Stimulated activated effector memory CD8-positive, alpha-beta T cell treated with anti-CD3 and anti-CD28 coated beads, Interleukin-12 subunit alpha, Interleukin-12 subunit beta, amount 100 ng/mL, for 72 hours (primary cell): ENCODE measurements around the gene MYO5B.
A peak's percentile ranks its signal among the peaks of the same experiment; 100 is the strongest.
"Not testable (repeated sequence)": the region's sequence is repeated elsewhere in the genome, so short reads cannot be mapped to it uniquely, and the experiment has no call there.

ENCODE experiments used
- ATAC-seq: fragments of 150-1000 bp; cut with Tn5 transposase; 2 replicates; pipeline ENCODE4 v1.10.0; 2021
- DNase-seq, 2 donors: peaks; one replicate each; pipeline ENCODE4 v3.0.0; 2021 to 2022; ENCODE audit warnings: low spot score in 2 of 2
- H3K27ac Mint-ChIP-seq: one replicate; pipeline ENCODE4 v1.8.0; 2022; ENCODE audit warnings: mild to moderate bottlenecking, mixed read lengths
- H3K36me3 Mint-ChIP-seq: one replicate; pipeline ENCODE4 v1.8.0; 2022; ENCODE audit warnings: mild to moderate bottlenecking, mixed read lengths
- H3K4me1 Mint-ChIP-seq: one replicate; pipeline ENCODE4 v1.8.0; 2022; ENCODE audit warnings: mixed read lengths
- H3K4me3 Mint-ChIP-seq: one replicate; pipeline ENCODE4 v1.8.0; 2022; ENCODE audit warnings: mild to moderate bottlenecking, mixed read lengths
- H3K9me3 Mint-ChIP-seq: one replicate; pipeline ENCODE4 v1.8.0; 2022; ENCODE audit warnings: mixed read lengths

The MYO5B gene

GRCh38 chr18:49837316-49837835 lies 357.6 kb downstream of the MYO5B start:
- not testable (repeated sequence) for H3K9me3 Mint-ChIP-seq, H3K27ac Mint-ChIP-seq, ATAC-seq, H3K36me3 Mint-ChIP-seq, H3K4me3 Mint-ChIP-seq, H3K4me1 Mint-ChIP-seq, DNase-seq

GRCh38 chr18:49835405-49835804 lies 359.5 kb downstream of the MYO5B start:
- Mint-ChIP-seq H3K4me3 (no peak overlapping the region), H3K4me1 (no peaks in the 10 kb centered on the region), H3K9me3 (no peaks in the 10 kb centered on the region), H3K36me3 (no peaks in the 10 kb centered on the region), H3K27ac (no peak overlapping the region)
- DNase-seq (no peak), ATAC-seq (no peak)

GRCh38 chr18:49834258-49834657 lies 360.7 kb downstream of the MYO5B start:
- DNase-seq (no peak), ATAC-seq (no peak)
- H3K36me3 Mint-ChIP-seq, result no peaks in the 10 kb centered on the region
- H3K4me3 Mint-ChIP-seq, result no peak overlapping the region
- no peak overlapping the region for H3K27ac Mint-ChIP-seq
- no peaks in the 10 kb centered on the region for H3K9me3 Mint-ChIP-seq
- H3K4me1 Mint-ChIP-seq, result no peaks in the 10 kb centered on the region

GRCh38 chr18:49833814-49834213 lies 361.1 kb downstream of the MYO5B start:
- no peak for DNase-seq
- Mint-ChIP-seq H3K4me3 (no peak overlapping the region), H3K9me3 (no peaks in the 10 kb centered on the region), H3K4me1 (no peaks in the 10 kb centered on the region), H3K27ac (no peak overlapping the region), H3K36me3 (no peaks in the 10 kb centered on the region)
- no peak for ATAC-seq

- no peak for ATAC-seq
- H3K4me3 Mint-ChIP-seq, result no peak overlapping the region
- no peaks in the 10 kb centered on the region for H3K4me1 Mint-ChIP-seq
- H3K9me3 Mint-ChIP-seq, result peaks cover 4% of the 10 kb centered on the region
- peak overlapping the region; percentile 37 for H3K27ac Mint-ChIP-seq
- DNase-seq, result no peak
- no peaks in the 10 kb centered on the region for H3K36me3 Mint-ChIP-seq
Observed at GRCh38 chr18:49832221-49832647, 362.7 kb downstream of the MYO5B start.

- H3K27ac Mint-ChIP-seq, result no peak overlapping the region
- peaks cover 5% of the 10 kb centered on the region for H3K4me1 Mint-ChIP-seq
- ATAC-seq (no peak), DNase-seq (no peak)
- no peaks in the 10 kb centered on the region for H3K36me3 Mint-ChIP-seq
- peaks cover 4% of the 10 kb centered on the region for H3K9me3 Mint-ChIP-seq
- H3K4me3 Mint-ChIP-seq, result no peak overlapping the region
Observed at GRCh38 chr18:49827996-49828395, 367.0 kb downstream of the MYO5B start.

- peak overlapping the region; percentile 72 for H3K27ac Mint-ChIP-seq
- peak; percentile 23 to 66 for DNase-seq
- peaks cover 13% of the 10 kb centered on the region for H3K36me3 Mint-ChIP-seq
- no peaks in the 10 kb centered on the region for H3K9me3 Mint-ChIP-seq
- ATAC-seq, result peak; percentile 90
- H3K4me3 Mint-ChIP-seq, result peak overlapping the region; percentile 40
- peaks cover 62% of the 10 kb centered on the region for H3K4me1 Mint-ChIP-seq
Observed at GRCh38 chr18:49819823-49820671, 374.9 kb downstream of the MYO5B start.

GRCh38 chr18:49819071-49819662 lies 375.8 kb downstream of the MYO5B start:
- DNase-seq (no peak), ATAC-seq (no peak)
- Mint-ChIP-seq H3K9me3 (no peaks in the 10 kb centered on the region), H3K36me3 (peaks cover 21% of the 10 kb centered on the region), H3K4me1 (peaks cover 64% of the 10 kb centered on the region), H3K27ac (peak overlapping the region; percentile 72), H3K4me3 (peak overlapping the region; percentile 40)

- peak overlapping the region; percentile 40 for H3K4me3 Mint-ChIP-seq
- no peaks in the 10 kb centered on the region for H3K9me3 Mint-ChIP-seq
- H3K27ac Mint-ChIP-seq, result no peak overlapping the region
- H3K4me1 Mint-ChIP-seq, result peaks cover 66% of the 10 kb centered on the region
- DNase-seq (no peak), ATAC-seq (no peak)
- peaks cover 30% of the 10 kb centered on the region for H3K36me3 Mint-ChIP-seq
Observed at GRCh38 chr18:49817947-49818346, 377.0 kb downstream of the MYO5B start.

- H3K4me1 Mint-ChIP-seq, result peaks cover 77% of the 10 kb centered on the region
- H3K27ac Mint-ChIP-seq, result no peak overlapping the region
- H3K4me3 Mint-ChIP-seq, result peak overlapping the region; percentile 89
- peaks cover 34% of the 10 kb centered on the region for H3K36me3 Mint-ChIP-seq
- H3K9me3 Mint-ChIP-seq, result no peaks in the 10 kb centered on the region
- no peak for DNase-seq
- no peak for ATAC-seq
Observed at GRCh38 chr18:49815927-49816326, 379.0 kb downstream of the MYO5B start.

- peaks cover 34% of the 10 kb centered on the region for H3K36me3 Mint-ChIP-seq
- peaks cover 60% of the 10 kb centered on the region for H3K4me1 Mint-ChIP-seq
- ATAC-seq, result peak; percentile 84
- peak overlapping the region; percentile 89 for H3K4me3 Mint-ChIP-seq
- DNase-seq, result peak; percentile 60 to 86
- H3K27ac Mint-ChIP-seq, result peak overlapping the region; percentile 99
- H3K9me3 Mint-ChIP-seq, result peaks cover 3% of the 10 kb centered on the region
Observed at GRCh38 chr18:49814147-49814499, 380.8 kb downstream of the MYO5B start.

- Mint-ChIP-seq H3K4me1 (peaks cover 54% of the 10 kb centered on the region), H3K27ac (peak within 1 kb of the TSS; percentile 99), H3K4me3 (peak within 1 kb of the TSS; percentile 89), H3K9me3 (peaks cover 3% of the 10 kb centered on the region), H3K36me3 (peaks cover 34% of the 10 kb centered on the region)
- ATAC-seq (peak; percentile 94), DNase-seq (peak; percentile 80 to 91)
Observed at GRCh38 chr18:49813319-49814146, 381.4 kb downstream of the MYO5B start, which contains the start of gene ACAA2. TSS of gene ACAA2 (minus strand) at chr18:49813533. CDS start at chr18:49813484, 49 bp downstream.

- Mint-ChIP-seq H3K36me3 (peaks cover 31% of the 10 kb centered on the region), H3K4me3 (peak overlapping the region; percentile 89), H3K27ac (peak overlapping the region; percentile 99), H3K4me1 (peaks cover 48% of the 10 kb centered on the region), H3K9me3 (peaks cover 3% of the 10 kb centered on the region)
- ATAC-seq (peak; percentile 0), DNase-seq (no peak)
Observed at GRCh38 chr18:49813069-49813318, 382.0 kb downstream of the MYO5B start.

- Mint-ChIP-seq H3K9me3 (peaks cover 3% of the 10 kb centered on the region), H3K4me1 (peaks cover 43% of the 10 kb centered on the region), H3K4me3 (peak overlapping the region; percentile 89), H3K27ac (peak overlapping the region; percentile 99), H3K36me3 (peaks cover 26% of the 10 kb centered on the region)
- DNase-seq, result no peak
- ATAC-seq, result no peak
Observed at GRCh38 chr18:49812286-49813068, 382.5 kb downstream of the MYO5B start.
